HG02840 (cell line): ENCODE data around the gene PDGFRB.

Experiments
- ATAC-seq: cut with Tn5 transposase; IDR thresholded peaks from one replicate; pipeline ENCODE4 v1.9.1; 2021; ENCODE audit warnings: mild to moderate bottlenecking, moderate library complexity, moderate number of reproducible peaks; ENCODE audit not compliant: unreplicated experiment, low FRiP score

Gene PDGFRB

DNA sequence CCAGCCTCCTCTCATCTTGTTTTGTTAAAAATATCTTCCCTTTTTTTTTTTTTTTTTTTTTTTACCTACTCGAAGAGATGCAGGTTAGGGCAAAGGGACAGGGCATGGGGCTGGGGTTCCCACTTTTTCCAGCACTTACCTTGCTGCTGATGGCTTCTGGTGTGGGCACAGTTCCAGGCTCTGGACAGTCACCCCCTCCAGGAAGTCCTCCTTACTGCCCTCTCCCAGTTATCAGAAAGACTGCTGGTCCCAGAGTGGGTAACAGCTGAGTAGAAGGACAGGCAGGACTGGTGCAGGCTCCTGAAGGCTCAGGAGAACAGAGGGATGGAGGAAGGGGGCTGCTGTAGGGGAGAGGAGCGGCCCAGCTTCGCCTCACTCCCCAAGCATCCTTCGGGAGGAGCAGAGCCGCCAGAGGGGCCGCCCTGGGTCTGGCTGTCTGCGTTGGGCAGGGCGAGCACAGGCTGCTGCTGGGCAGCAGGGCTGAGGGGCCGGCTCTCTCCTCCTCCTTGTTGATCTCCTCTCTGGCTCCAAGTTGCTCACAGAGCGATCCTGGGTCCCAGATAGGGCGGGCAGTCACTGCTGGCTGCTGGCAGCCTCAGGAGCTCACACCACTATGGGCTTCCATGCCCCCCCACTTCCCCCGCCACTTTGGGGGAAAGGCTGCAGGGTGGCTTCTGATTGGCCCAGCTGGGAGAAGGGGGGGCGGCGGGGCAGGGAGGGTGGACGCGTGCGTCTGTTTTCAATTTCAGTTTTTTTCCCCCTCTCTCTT, at the start of gene PDGFRB:
Gene PDGFRB, minus strand, starts transcription at position 588 of the 769 bp plus-strand sequence. CDS start 18,798 bp downstream, outside the sequence.
- ATAC-seq, result no peak

DNA sequence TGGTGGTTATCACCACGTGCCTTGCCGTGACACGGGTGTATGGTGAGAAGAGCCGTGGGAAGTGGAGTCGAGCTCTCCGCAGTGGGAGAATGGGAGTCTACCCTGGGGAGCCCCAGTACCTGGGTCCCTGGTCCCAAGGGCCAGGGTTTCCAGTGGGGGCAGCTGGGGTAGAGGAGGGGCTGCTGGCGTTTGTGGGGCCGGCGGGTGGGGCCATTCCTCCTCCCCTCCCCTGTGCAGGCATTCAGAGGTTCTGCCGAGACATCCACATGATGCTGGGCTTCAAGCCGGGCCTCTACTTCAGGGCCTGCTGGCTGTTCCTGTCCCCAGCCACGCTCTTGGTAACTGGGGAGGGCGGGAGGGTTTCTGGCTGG, 48.9 kb upstream of the PDGFRB start:
- no peak for ATAC-seq

DNA sequence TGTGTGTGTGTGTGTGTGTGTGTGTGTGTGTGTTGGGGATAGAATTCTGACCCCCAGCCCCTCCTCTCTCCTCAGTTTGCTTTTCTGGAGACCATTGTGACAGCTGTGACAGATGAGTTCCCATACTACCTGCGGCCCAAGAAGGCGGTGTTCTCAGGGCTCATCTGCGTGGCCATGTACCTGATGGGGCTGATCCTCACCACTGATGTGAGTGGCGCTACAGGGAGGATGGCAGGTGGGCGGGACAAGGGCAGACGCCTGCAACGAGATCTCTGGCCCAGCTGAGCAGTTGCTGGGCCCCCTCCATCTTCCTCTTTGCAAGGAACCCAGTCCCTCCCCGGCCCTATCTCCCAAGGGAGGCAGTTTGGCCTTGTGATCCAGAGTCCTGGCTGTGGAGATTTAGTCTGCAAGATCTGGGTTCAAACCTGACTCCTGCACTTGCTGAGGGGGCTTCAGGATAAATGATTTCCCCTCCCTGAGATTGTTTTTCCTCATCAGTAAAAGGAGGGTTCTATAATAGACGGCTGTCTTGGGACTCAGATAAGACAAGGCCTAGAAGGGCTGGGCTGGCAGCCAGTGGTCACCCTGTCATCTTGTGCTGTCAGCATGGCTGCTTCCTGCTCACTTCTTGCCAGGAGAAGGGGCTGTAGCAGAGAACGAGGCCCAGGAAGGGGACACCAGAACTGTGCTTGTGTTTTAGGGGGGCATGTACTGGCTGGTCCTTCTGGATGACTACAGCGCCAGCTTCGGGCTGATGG, 48.4 kb upstream of the PDGFRB start:
- ATAC-seq, result no peak

DNA sequence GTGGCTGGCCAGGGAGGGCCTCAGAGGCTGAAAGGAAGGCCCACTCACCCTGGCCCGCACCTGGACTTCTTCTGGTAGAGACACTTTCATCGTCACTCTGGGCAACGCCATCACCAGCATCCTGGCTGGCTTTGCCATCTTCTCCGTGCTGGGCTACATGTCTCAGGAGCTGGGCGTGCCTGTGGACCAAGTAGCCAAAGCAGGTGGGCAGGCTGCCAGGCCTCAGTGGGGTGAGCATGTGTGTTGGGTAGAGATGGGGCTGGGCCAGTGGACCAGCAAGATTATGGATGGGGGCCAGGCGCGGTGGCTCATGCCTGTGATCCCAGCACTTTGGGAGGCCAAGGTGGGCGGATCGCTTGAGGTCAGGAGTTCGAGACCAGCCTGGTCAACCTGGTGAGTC, 46.9 kb upstream of the PDGFRB start:
- ATAC-seq, result no peak

DNA sequence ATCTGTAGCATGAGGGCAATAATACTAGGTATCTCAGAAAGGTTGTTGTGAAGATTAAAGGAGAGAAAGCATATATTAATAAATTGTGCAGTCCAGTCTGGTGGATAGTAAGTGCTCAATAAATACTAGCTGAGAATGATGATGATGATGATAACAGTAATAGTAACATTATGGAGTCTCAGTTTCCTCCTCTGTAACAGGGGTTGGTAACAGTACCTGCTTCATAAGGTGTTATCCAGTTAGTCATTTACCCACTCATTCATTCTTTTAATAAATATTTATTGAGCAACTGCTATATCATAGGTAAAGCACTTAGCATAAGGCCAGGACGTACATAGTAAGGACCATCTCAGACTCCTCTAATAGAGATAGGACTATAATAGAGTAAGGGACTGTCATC, 41.8 kb upstream of the PDGFRB start:
- no peak for ATAC-seq

DNA sequence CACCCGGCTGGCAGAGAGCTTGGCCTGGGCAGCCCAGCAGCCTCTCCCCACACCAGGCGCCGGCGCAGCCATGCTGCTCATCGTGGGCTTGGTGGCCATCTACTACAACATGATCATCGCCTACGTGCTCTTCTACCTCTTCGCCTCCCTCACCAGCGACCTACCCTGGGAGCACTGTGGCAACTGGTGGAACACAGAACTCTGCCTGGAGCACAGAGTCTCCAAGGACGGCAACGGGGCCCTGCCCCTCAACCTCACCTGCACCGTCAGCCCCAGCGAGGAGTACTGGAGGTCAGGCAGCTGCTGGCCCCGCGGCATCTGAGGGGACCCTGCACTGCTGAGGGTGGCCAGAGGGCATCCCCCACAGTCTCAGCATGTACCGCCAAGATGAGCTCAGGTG, 41.3 kb upstream of the PDGFRB start:
- no peak for ATAC-seq

DNA sequence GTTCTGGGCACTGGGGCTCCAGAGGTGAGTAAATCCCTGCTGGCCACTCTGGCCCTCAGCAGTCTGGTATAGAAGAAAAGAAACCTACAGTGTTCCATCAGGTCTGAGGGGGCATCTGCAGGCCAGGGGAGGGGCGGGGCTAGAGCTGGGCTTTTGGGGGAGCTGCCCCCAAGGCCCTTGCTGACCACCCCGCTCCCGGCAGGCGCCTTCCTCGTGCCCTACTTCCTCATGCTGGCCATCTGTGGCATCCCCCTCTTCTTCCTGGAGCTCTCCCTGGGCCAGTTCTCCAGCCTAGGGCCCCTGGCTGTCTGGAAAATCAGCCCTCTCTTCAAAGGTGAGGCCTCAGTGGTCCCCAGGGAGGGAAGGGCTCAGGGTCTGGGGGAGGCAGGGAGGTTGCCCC, 40.9 kb upstream of the PDGFRB start:
- no peak for ATAC-seq

DNA sequence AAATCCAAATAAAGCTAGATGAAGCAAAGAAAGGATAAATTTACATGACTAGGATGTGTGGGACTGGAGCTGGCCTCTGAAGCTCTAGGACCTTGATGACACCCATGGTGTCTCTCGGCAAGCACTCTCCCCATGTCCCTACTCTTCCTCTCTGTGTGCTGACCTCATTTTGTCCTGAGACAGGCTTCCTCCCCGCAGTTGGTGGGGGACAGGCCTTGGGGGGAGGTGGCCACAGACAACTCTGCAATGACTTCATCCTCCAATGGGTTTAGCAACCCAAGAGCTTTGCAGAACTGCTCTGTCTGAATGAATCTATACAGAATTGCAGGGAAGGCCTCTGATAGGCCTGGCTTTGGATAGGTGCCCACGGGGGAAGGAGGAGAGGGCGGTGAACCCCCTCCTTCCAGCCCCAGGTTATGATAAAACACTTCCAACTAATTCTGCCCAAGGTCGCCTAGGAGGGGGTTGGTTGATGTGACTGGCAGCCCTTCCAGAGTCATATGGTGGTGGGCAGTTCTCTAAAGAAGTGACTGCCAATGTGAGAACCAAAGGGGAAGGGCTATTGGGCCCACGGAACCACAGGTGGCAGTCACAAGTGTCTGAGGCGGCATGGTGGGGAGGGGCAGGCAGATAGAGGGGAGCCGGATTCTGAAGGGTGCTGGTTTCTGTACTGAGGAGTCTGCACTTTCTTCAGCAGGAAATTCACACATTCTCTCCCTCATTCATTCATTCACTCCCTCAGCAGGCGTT, 40.3 kb upstream of the PDGFRB start:
- no peak for ATAC-seq

DNA sequence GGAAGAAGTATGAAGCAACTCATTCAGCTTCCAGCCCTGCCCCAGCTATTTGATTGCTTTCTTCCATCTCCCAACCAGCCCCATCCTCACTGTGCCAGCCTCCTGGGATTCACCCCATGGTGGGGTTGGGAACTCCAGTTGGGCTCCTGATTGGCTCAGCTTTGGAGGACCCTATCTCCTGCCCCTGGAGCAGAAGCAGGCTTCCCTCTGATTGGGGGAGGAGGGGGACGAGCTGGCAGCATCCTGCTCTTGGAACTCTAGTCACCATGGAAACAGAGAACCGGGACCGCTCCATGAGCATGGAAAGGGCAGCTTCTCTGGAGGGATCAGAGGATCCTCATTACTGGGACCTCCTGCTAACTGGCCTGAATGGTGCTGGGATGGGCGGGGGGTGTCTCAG, 36.8 kb upstream of the PDGFRB start:
- ATAC-seq, result no peak

DNA sequence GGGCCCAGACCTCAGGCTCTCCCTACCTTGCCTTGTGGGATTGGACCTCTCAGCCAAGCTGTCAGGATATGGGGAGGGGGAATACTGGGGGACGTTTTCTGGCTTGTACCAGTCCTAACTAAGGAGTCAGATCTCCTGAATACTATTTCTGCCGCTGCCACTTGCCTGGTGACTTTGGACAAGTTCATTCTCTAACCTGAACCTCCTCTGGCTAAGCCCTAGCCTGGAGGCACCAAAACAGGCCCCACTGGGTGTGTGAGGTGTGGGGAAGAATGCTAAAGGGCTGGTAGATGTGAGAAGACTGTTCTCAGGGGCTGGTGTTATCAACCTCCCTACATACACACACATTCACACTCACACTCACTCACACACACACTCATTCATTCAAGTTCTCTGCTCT, 35.3 kb upstream of the PDGFRB start:
- no peak for ATAC-seq

DNA sequence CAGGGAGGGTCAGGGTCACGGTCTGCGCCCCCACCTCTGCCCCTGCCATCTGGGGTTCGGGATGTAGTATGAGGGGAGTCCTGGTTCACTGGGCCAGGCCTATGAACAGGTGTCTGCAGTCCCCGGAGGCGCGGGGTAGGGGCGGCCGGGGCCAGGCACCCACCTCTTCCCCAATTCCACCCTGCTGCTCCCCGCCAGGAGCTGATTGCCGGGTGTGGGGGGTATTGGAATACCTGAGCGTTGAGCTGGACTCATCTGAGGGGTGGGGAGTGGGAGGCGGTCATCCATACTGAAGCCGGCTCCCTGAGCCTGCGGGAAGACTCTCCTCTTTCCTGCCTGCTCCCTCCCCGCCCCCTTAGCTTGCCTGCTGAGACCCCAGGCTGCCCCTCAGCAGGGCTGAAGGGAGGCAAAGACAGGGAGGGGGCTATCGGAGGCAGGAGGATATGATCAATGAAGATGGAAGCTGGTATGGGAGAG, 34.9 kb upstream of the PDGFRB start:
- ATAC-seq, result no peak

DNA sequence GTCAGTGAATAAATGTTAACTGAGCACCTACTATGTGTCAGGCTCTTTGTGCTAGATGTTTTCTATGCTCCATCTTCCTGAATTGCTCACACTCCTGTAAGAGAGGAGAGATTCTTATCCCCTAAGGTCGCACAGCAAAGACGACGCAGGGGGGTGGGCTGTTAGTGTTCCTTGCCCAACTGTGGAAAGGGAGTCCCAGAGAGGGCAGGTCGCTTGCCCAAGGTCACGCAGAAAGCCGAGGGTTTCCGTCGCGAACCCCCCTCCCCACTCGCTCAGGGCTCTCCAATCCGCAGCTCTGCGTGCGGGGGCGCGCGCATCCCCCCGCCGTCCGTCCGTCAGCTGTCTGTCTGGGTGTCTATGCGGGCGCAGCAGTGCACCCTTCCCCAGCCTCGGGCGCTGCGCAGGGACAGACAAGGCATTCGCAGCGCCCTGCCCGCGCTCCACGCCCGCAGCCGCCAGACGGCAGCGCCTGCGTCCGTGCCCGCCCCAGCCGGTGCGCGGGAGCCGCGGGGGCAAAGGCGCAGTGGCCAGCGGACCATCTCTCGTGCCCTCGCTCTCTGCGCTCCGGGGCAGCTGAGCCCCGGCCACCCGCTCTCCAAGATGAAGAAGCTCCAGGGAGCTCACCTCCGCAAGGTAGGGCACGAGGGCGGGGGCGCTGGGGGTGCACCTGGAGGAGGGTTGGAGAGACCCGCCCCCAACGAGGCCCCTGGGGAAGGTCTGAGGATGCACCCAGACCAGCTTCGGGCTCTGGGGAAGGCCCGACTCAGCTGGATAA, 34.3 kb upstream of the PDGFRB start, which contains the start of gene SLC6A7:
Gene SLC6A7, plus strand, starts transcription at position 335 of the 775 bp plus-strand sequence. Its CDS starts 266 bp downstream, at position 601.
- ATAC-seq, result no peak

DNA sequence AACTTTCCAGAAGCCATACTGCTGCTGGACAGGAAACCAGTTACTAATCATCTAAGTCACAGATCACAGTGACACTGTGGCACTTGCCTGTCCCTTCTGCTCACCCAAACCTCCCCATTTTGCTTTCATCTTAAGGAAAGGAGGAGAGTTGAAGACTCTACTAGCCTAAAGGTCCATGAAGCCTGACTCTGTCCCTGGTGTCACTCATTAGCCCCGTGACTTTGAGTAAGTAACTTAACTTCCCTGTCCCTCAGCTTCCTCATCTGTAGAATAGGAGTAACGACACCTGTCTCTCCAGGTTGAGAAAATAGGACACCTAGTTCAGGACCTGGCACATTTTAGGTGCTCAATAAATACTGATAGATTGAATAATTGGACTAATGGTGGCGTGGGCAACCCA, 33.7 kb upstream of the PDGFRB start:
- no peak for ATAC-seq

DNA sequence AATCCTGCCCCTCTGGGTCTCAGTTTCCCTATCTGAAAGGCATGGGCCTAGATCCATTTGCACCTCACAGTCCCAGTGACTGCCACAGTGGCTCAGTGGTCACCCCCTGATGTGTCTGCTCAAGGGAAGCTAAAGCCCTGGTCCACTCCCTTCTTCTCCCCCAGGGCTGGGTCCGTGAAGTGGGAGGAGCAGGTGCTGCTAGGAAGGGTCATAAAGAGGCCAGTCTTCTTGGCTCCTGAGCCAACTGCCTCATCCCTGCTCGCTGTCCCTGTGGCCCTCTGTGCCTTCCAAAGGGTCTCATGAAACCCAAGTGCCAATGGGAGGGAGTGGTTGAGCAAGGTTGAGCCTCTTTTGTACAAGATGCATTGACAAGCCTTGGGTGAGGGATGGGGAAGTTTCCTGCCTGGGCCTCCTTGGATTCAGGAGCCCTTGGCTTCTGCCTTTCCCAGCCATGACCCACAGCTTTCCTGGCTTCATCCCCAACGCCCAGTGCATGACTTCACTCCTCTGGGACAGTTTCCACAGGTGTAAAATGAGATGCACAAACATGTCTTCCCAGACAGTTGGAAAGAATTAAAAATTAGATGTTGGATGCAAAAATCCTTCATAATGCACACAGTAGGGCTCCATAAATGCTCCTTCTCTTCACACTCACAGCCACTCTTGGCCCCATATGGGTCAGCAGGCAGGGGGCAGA, 32.6 kb upstream of the PDGFRB start:
- no peak for ATAC-seq

DNA sequence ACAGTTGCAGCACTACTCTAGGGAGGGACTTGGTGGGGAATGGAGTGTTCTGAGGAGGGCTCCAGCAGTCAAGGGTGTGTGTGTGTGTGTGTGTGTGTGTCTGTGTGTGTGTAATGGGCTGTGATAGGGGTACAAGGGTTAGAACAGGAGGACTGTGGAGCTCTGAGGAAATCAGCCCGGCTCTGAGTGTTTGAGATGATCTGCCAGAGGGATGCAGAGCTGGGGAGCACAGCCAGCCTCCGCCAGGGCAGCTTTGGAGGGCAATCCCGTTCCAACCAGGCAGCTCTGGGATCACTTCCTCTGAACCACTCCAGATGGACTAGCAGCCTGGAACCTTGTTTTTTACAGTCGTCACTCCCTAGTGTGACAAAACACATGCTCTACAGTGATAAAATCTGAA, 31.3 kb upstream of the PDGFRB start:
- ATAC-seq, result no peak

DNA sequence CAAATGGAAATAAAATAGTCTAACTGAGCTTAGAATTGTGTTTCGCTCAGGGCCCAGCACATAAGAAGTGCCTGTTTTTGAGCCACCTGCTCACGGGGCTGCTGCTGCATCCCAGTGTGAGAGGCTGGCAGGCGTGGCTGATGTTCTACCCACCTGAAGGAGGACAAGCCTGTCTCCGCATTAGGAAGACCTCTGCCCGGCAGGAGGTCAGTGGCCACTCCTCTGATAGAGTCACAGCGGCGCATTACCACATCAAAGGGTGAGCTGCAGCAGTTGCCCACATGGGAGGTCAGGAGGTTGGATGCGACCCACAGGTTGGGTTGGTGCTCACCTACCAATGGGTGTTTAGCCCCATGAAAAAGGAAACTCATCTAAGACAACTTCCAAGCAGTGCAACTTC, 30.5 kb upstream of the PDGFRB start:
- ATAC-seq, result no peak

DNA sequence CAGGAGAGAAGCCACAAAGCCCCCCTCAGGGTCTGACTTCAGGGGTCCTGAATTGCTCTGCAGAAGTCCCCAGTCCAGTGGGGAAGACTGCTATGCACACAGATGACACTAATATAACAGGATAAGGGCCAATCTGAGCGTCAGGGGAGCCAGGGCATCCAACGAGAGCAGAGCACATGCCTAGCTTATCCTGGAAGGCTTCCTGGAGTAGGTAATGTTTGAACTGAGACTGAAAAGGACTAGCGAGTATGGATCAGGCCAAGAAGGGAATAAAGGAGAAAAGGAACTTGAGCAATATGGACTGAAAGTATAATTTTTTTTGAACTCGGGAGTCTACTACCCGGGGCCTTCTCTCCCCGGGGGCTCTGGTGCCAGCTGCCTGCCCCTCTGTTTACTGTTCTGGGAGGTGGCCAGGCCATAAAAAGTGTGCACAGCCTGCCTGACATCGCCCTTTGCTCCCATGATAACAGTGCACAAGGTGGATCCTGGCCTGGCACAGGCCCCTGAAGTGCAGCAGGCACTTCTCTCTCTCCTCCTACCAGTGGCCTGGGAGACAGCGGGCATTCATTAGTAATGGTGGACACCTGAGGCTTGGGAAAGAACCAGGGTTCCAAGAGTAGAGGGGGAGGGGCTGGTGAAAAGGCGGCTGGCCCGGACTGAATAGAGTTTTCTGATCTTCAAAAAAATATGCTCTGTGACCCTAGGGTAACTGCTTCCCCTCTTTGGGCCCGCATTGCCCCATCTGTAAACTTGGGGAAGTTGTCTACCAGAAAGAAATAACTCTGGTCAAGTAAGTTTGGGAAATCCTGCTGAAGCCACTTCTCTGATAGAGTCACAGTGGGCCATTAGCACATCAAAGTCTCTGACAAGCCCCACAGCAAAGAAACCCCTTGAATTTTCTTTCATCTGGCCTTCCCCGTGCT, 29.6 kb upstream of the PDGFRB start:
- no peak for ATAC-seq

DNA sequence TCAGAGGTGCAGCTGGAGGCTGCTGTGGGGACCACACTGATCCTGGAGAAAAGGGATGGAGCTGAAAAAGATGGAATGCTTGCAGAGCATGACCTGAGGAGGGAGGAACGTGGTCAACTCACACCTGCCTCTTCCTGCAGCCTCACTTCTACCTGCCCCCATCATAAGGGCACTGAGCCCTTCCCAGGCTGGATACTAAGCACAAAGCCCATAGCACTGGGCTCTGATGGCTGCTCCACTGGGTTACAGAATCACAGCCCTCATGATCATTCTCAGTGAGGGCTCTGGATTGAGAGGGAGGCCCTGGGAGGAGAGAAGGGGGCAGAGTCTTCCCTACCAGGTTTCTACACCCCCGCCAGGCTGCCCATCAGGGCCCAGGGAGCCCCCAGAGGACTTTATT, 28.4 kb upstream of the PDGFRB start:
- ATAC-seq, result no peak

DNA sequence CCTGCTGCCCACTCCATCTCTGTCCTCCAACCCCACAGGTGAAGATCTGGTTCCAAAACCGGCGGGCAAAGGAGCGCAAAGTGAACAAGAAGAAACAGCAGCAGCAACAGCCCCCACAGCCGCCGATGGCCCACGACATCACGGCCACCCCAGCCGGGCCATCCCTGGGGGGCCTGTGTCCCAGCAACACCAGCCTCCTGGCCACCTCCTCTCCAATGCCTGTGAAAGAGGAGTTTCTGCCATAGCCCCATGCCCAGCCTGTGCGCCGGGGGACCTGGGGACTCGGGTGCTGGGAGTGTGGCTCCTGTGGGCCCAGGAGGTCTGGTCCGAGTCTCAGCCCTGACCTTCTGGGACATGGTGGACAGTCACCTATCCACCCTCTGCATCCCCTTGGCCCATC, 27.8 kb upstream of the PDGFRB start:
- no peak for ATAC-seq
